NB4 (cell line): ENCODE results near the gene ACACB.
A peak's percentile ranks its signal among the peaks of the same experiment; 100 is the strongest.
"Not testable (repeated sequence)": the region's sequence is repeated elsewhere in the genome, so short reads cannot be mapped to it uniquely, and the experiment has no call there.

Experiments
- DNase-seq: peaks from one replicate; pipeline ENCODE4 v3.0.0; 2010; ENCODE audit warnings: low read depth
- H3K4me3 ChIP-seq: one replicate; pipeline ENCODE4 v1.5.1; 2011; ENCODE audit warnings: mild to moderate bottlenecking, low read depth, low read length, moderate library complexity
- CTCF ChIP-seq: IDR thresholded peaks from one replicate; pipeline ENCODE4 v1.5.1; 2012; ENCODE audit warnings: low read depth, low read length
- MAX ChIP-seq: IDR thresholded peaks from 2 replicates; pipeline ENCODE4 v1.6.1; 2011; ENCODE audit warnings: low read depth, low read length
- MYC ChIP-seq: IDR thresholded peaks from 2 replicates; pipeline ENCODE4 v1.6.1; 2011; ENCODE audit warnings: low read depth, low read length
- POLR2A ChIP-seq: IDR thresholded peaks from 2 replicates; pipeline ENCODE4 v1.6.1; 2011; ENCODE audit warnings: mild to moderate bottlenecking; ENCODE audit not compliant: insufficient read length; ENCODE audit errors: extremely low read depth

ACACB gene

GRCh38 chr12:109170324-109170723 lies 53.9 kb downstream of the ACACB start:
- TF ChIP-seq MYC (no peak), CTCF (no peak), POLR2A (no peak), MAX (no peak)
- DNase-seq = no peak
- H3K4me3 ChIP-seq = no peak overlapping the region

DNA sequence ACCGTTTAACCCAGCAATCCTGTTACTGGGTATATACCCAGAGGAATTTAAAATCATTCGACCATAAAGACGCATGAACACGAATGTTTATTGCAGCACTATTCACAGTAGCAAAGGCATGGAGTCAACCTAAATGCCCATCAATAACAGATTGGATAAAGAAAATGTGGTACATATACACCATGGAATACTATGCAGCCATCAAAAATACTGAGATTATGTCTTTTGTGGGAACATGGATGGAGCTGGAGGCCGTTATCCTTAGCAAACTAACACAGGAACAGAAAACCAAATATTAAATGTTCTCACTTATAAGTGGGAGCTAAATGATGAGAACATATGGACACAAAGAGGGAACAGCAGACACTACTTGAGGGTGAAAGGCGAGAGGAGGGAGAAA lies 56.4 kb downstream of the ACACB start:
- not testable (repeated sequence) for H3K4me3 ChIP-seq, DNase-seq

DNA sequence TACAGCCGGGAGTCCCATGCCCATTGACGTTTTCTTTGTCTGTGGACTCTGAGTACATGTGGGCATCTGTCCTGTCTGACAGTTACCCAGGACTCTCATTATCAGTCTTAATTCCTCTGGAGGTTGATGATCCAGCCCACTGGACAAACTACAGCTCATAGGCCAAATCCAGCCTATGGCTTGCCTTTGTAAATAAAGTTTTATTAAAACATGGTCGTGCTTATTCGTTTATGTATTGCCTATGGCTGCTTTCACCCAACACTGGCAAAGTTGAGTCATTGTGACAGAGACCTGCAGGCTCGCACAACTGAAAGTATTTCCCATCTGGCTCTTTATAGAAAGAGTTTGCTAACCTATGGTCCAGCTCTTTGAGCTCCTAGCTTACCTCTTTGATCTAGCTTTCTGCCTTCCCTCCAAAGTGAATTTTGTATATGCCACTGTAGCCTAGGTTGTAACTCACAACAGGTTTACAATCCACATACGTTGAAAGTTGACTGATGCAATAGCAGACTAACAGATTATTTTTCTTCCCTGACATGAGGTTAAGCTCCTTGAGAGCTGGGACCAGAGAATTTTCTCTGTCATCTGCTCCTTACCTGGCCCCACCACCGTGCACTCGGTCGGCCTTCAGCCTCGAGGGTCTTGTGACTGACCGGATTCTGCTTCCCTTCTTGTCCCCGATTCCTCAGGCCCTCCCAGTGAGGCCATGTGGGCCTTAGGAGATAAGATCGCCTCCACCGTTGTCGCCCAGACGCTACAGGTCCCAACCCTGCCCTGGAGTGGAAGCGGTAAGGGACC lies 57.3 kb downstream of the ACACB start:
- no peak for DNase-seq
- no peak overlapping the region for H3K4me3 ChIP-seq
- no peak for TF ChIP-seq CTCF
- TF ChIP-seq POLR2A = no peak
- no peak for TF ChIP-seq MAX
- no peak for TF ChIP-seq MYC

DNA sequence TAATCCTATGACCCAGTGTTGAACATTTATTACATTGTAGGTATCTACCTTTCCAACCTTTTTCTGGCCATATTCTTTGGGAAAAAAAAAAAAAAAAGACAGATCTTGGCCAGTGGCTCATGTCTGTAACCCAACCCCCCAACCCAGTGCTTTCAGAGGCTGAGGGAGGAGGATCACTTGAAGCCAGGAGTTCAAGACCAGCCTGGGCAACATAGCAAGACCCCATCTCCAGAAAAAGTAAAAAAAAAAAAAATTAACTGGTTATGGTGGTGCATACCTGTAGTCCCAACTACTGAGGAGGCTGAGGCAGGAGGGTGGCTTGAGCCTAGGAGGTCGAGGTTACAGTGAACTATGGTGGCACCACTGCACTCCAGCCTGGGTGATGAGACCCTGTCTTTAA lies 58.1 kb downstream of the ACACB start:
- TF ChIP-seq CTCF = no peak
- no peak for TF ChIP-seq MYC
- no peak for TF ChIP-seq POLR2A
- TF ChIP-seq MAX = no peak
- no peak overlapping the region for H3K4me3 ChIP-seq
- DNase-seq = no peak

DNA sequence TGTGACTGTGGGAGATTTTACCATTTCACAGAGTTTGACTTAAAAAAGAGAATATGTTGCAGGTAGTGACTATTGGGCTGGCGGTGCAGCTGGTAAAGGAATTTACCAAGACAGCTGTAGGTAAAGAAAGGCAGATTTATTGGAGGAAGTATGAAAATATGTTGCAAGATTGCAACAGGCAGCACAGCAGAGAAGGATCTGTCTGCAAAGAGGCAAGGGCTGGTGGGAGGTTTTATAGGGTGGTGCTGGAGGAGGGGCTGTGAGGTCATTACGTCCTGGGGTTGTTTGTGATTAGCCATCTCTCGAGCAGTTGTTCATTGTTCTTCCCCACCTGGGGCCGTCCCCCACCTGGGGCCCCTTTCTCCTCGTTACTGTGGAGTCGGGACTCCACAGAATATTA lies 62.1 kb downstream of the ACACB start:
- no peak for TF ChIP-seq POLR2A
- no peak for TF ChIP-seq MYC
- no peak for TF ChIP-seq MAX
- DNase-seq = peak; percentile 65
- H3K4me3 ChIP-seq = no peak overlapping the region

- no peak for DNase-seq
- no peak overlapping the region for H3K4me3 ChIP-seq
- no peak for TF ChIP-seq POLR2A
- no peak for TF ChIP-seq MAX
- TF ChIP-seq MYC = no peak
- no peak for TF ChIP-seq CTCF
These were observed 63.5 kb downstream of the ACACB start for GRCh38 chr12:109179927-109180326.
